PC-9 (cell line): ENCODE data around the gene CCDC85C. TPM values are rescaled to one million over a fixed set of nuclear protein-coding genes. Genes with fewer than 3 reads are reported as not detected.

Experiments used
- BruUV-seq: library from RNA; stranded (reverse); fragments of 400-500 nt; replicated peaks from 2 replicates; lab custom pipeline; 2021; lab: Mats Ljungman, UMichigan
- CTCF ChIA-PET: fragments of 300-600 bp; sonication (Branson Sonifier 250); formaldehyde crosslinking; loops from one replicate; lab custom pipeline; 2022; ENCODE audit warnings: antibody characterized with exemption; lab: Charles Lee
- POLR2A ChIA-PET: fragments of 300-600 bp; sonication (Branson Sonifier 250); formaldehyde crosslinking; loops from one replicate; lab custom pipeline; 2022; ENCODE audit warnings: antibody characterized with exemption; ENCODE audit not compliant: unreplicated experiment; lab: Charles Lee
- DNase-seq, 2 experiments: peaks; one replicate each; pipeline versions ENCODE4 v3.0.0 to v3.0.0-alpha.2; 2015 to 2022; ENCODE audit warnings: mixed read lengths in 1 of 2
- H2AFZ ChIP-seq: fragments of 200-600 bp; sonication (generic); 2 replicates; pipeline ENCODE4 v1.8.1; 2017; ENCODE audit warnings: antibody characterized with exemption
- H3F3A ChIP-seq: fragments of 200-600 bp; sonication (generic); 2 replicates; pipeline ENCODE4 v1.8.1; 2017; ENCODE audit warnings: antibody characterized with exemption, mild to moderate bottlenecking, low read depth; ENCODE audit not compliant: insufficient read depth
- H3K27ac ChIP-seq: fragments of 200-600 bp; sonication (generic); 2 replicates; pipeline ENCODE4 v1.6.1; 2016; ENCODE audit warnings: mixed run types
- H3K27me3 ChIP-seq: fragments of 200-600 bp; sonication (generic); 2 replicates; pipeline ENCODE4 v1.6.1; 2016; ENCODE audit warnings: low read depth, mixed run types; ENCODE audit not compliant: insufficient read depth
- H3K36me3 ChIP-seq: fragments of 200-600 bp; sonication (generic); 2 replicates; pipeline ENCODE4 v1.6.1; 2016; ENCODE audit warnings: low read depth, mixed run types
- H3K4me1 ChIP-seq: fragments of 200-600 bp; sonication (generic); replicated peaks from 2 replicates; pipeline ENCODE4 v1.6.1; 2016; ENCODE audit warnings: mixed run types; ENCODE audit not compliant: insufficient read depth
- H3K4me2 ChIP-seq: fragments of 200-600 bp; sonication (generic); 2 replicates; pipeline ENCODE4 v1.6.1; 2017; ENCODE audit warnings: mixed run types
- H3K4me3 ChIP-seq: fragments of 200-600 bp; sonication (generic); 2 replicates; pipeline ENCODE4 v1.6.1; 2016; ENCODE audit warnings: mixed run types
- H3K79me2 ChIP-seq: fragments of 200-600 bp; sonication (generic); 2 replicates; pipeline ENCODE4 v1.6.1; 2017; ENCODE audit warnings: low read depth, mixed run types
- H3K9me2 ChIP-seq: fragments of 200-600 bp; sonication (generic); 2 replicates; pipeline ENCODE4 v1.8.1; 2017; ENCODE audit warnings: mild to moderate bottlenecking; ENCODE audit not compliant: insufficient read depth
- H3K9me3 ChIP-seq: fragments of 200-600 bp; sonication (generic); 2 replicates; pipeline ENCODE4 v1.8.1; 2016; ENCODE audit warnings: low read depth; ENCODE audit not compliant: insufficient read depth
- H4K20me1 ChIP-seq: fragments of 200-600 bp; sonication (generic); 2 replicates; pipeline ENCODE4 v1.8.1; 2017; ENCODE audit not compliant: insufficient read depth
- EZH2 ChIP-seq: fragments of 200-600 bp; sonication (generic); IDR thresholded peaks from 2 replicates; pipeline ENCODE4 v1.8.0; 2017; ENCODE audit warnings: antibody characterized with exemption, low read depth
- intact Hi-C: fragments of 100-400 bp; cut with micrococcal nuclease; formaldehyde crosslinking; loops from one replicate; pipeline ENCODE4 v1.10.0; 2022; ENCODE audit not compliant: unreplicated experiment
- total RNA-seq: library from RNA; stranded (reverse); gene quantifications from 2 replicates; pipeline ENCODE4 v1.2.3, GENCODE V29; 2021
- TF ChIP-seq, protein P1 (sequence below): fragments of 200-600 bp; sonication (generic); conservative IDR thresholded peaks from 2 replicates; pipeline ENCODE4 v1.6.1; 2017; ENCODE audit warnings: mixed run types, antibody characterized with exemption, mild to moderate bottlenecking, moderate library complexity

CCDC85C gene
- total RNA-seq, 1 experiment from 2014 or later, result 21.2 TPM

DNA sequence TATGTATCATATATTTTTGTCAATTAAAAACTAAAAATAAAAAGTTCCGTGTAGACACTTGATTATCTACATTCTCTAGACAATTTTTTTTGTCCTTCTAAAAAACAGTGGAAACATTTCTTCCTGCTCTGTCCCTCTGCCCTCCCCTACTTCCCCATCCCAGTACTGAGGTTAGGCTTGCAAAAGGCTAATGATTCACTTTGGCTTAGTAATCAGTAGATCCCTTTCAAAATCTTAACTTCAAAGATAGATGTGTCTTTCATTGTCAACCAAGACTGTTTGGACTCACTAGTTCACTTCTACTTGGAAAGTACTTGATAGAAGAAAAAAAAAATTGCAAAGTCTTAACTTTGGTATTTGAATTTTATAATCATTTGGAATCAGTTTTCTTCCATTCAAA, 127.1 kb downstream of the CCDC85C start:
- Histone ChIP-seq H4K20me1 (peaks cover 6% of the 10 kb centered on the region; the same call in 1 of the 2 replicates), H3K4me2 (no peak overlapping the region), H3K36me3 (no peaks in the 10 kb centered on the region), H3F3A (no peaks in the 10 kb centered on the region), H2AFZ (no peak overlapping the region), H3K9me3 (no peaks in the 10 kb centered on the region), H3K79me2 (peaks cover 73% of the 10 kb centered on the region), H3K4me1 (peaks cover 12% of the 10 kb centered on the region), H3K27ac (no peak overlapping the region), H3K9me2 (no peaks in the 10 kb centered on the region), H3K4me3 (no peak overlapping the region), H3K27me3 (no peaks in the 10 kb centered on the region)
- TF ChIP-seq, protein P1, sequence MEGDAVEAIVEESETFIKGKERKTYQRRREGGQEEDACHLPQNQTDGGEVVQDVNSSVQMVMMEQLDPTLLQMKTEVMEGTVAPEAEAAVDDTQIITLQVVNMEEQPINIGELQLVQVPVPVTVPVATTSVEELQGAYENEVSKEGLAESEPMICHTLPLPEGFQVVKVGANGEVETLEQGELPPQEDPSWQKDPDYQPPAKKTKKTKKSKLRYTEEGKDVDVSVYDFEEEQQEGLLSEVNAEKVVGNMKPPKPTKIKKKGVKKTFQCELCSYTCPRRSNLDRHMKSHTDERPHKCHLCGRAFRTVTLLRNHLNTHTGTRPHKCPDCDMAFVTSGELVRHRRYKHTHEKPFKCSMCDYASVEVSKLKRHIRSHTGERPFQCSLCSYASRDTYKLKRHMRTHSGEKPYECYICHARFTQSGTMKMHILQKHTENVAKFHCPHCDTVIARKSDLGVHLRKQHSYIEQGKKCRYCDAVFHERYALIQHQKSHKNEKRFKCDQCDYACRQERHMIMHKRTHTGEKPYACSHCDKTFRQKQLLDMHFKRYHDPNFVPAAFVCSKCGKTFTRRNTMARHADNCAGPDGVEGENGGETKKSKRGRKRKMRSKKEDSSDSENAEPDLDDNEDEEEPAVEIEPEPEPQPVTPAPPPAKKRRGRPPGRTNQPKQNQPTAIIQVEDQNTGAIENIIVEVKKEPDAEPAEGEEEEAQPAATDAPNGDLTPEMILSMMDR, result no peak
- no peak for TF ChIP-seq EZH2
- intact Hi-C loops, result no loop called here
- ChIA-PET POLR2A (no interaction called here), CTCF (no interaction called here)
- no peak for DNase-seq
- no TSS peak for BruUV-seq

DNA sequence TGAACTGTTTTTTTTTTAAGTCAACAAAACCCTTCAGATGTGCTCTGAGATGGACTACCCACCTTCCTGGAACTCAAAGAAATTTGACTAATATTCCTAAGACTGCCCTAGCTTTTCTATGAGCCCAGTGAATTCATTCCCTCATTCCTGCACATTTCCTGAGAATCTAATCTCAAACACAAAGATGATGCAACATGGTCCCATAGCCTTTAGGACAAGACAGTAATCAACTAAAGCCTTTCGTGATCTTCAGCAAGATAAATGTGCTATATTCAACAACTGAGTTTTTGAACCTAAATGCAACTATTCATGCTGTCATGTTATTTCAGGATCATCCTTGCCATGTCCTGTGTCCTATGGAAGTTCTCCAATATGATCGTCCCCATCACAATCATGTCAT, 128.3 kb downstream of the CCDC85C start:
- CTCF ChIA-PET, result no interaction called here
- H3K9me3 ChIP-seq, result no peaks in the 10 kb centered on the region

DNA sequence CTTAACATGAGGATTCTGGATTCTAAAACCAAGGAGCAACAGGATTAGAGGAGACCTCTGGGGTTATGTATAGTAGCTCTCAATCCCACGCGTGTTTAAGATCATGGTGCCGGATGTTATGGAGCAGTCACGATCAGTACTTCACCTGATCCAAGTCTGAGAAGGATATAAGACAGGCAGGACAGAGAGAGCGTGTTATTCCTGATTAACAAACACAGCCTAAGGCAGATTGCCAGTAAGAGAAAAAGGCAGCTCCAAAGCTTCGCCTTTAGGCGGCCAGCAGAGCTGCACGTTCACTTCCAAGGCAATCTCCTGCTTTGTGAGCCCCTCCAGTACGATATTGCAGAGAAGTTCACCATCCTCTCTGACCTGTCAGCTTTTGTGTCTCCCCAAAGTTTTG, 128.8 kb downstream of the CCDC85C start:
- H3K9me2 ChIP-seq, result no peaks in the 10 kb centered on the region
- H2AFZ ChIP-seq, result no peak overlapping the region
- peaks cover 6% of the 10 kb centered on the region; the same call in 1 of the 2 replicates for H4K20me1 ChIP-seq
- H3K4me2 ChIP-seq, result no peak overlapping the region
- ChIA-PET CTCF (no interaction called here), POLR2A (no interaction called here)
- BruUV-seq, result no TSS peak
- no peaks in the 10 kb centered on the region for H3K36me3 ChIP-seq
- no peaks in the 10 kb centered on the region for H3F3A ChIP-seq
- peaks cover 12% of the 10 kb centered on the region for H3K4me1 ChIP-seq
- no peak overlapping the region for H3K27ac ChIP-seq
- no peak for DNase-seq
- peaks cover 67% of the 10 kb centered on the region for H3K79me2 ChIP-seq
- no peak overlapping the region for H3K4me3 ChIP-seq
- intact Hi-C loops, result no loop called here
- H3K9me3 ChIP-seq, result no peaks in the 10 kb centered on the region
- TF ChIP-seq EZH2, result no peak
- TF ChIP-seq, protein P1, result no peak
- H3K27me3 ChIP-seq, result no peaks in the 10 kb centered on the region

More for the DNA sequence above, 128.3 kb downstream of the CCDC85C start:
- H3K79me2 ChIP-seq, result peaks cover 67% of the 10 kb centered on the region
- H3K4me1 ChIP-seq, result peaks cover 12% of the 10 kb centered on the region
- POLR2A ChIA-PET, result no interaction called here
- H3K4me2 ChIP-seq, result no peak overlapping the region
- no peak overlapping the region for H3K27ac ChIP-seq
- no peak overlapping the region for H2AFZ ChIP-seq
- no peak for DNase-seq
- H3K27me3 ChIP-seq, result no peaks in the 10 kb centered on the region
- H3K9me2 ChIP-seq, result no peaks in the 10 kb centered on the region
- TF ChIP-seq, protein P1, result no peak
- TF ChIP-seq EZH2, result no peak
- H3K36me3 ChIP-seq, result no peaks in the 10 kb centered on the region
- intact Hi-C loops, result no loop called here
- no peak overlapping the region for H3K4me3 ChIP-seq
- peaks cover 6% of the 10 kb centered on the region; the same call in 1 of the 2 replicates for H4K20me1 ChIP-seq
- BruUV-seq, result no TSS peak
- H3F3A ChIP-seq, result no peaks in the 10 kb centered on the region
